ENCODE results near the gene BAK1.
"Not testable (repeated sequence)": the region's sequence is repeated elsewhere in the genome, so short reads cannot be mapped to it uniquely, and the experiment has no call there.

BAK1 gene

DNA sequence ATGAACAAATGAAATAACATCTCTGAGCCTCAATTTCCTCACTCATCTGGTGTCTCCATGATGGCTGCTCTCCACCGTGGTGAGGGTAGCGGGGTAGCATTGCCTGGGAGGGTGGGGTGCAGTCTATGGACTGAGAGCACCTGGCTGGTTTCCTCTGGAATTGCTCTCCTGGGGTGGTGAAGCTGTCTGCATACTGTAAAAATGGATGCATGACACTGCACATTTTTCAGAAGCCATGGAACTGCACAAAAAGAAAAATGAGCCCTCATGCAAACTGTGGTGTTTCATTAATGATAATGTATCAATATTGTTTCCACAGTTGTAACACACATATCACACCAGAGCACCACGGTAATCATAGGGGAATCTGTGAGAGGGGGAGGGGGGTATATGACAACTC lies 28.9 kb upstream of the BAK1 start:
- DNase-seq (ENCODE audit: low read depth, low spot score): no peak

DNA sequence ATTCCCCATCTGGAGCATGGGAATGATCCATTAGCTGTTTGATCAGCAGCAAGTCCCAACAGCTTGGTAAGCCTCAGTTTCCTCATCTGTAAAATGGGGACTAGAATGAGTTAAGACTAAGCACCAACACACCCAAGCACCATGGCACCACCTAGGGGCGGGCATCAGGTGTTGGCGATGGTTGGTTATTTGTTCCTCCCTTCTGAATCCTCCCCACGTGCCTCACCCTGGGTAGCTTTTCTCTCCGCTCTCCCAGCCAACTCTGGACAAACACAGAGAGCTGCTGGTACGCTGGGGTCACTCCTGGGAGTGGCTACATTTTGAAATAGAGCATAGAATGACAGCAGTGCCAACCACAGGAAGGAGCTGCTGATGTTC lies 27.7 kb upstream of the BAK1 start:
- no peak for DNase-seq (ENCODE audit: low read depth, low spot score)

DNA sequence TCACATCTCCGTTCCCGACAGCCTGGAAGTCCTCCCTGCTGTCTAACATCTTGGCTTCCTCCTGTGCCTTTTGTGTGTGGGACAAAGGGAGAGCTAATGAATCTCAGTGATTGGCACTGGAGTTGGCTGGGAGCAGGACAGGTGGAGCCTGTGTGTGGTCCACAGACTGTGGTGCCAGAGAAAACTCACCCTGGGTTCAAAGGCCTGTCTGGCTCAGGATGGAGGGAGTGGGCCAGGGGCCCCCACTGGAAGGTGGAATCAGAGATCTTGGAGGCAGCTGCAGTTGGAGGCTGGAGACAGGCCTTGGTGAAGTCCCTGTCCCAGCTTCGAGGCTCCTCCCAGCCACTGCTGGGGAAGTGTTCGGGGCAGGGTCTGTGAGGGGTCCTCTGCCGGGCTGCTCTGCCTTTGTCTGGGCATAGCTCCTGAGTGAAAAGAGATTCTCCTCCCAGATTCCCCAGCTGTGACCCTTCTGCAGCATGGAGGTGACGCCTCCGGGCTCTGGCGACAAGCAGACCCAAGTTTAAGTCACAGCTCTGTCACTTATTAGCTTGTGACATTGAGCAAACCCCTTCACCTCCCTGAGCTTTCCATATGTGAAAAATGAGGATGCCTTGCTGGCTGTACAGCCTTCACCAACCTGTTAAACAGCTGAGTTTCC lies 27.2 kb upstream of the BAK1 start:
- no peak for DNase-seq (ENCODE audit: low read depth, low spot score)

DNA sequence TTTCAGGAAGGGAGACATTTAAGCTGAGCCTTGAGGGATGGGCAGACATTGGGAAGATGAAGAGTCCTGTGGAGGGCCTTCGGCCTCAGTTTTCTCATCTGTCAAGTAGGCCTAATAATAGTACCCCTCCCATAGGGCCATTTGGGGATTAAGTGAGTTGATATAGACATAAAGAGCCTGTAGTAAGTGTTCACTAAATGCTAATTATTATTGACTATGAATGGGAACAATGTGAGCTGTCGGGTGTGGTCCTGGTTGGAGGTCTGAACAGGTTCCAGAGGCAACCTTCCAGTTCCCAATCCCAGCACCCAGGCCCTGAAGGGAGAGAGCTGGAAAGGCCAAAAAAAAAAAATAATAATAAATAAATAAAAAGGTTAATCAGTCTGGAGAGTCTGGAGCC lies 26.6 kb upstream of the BAK1 start:
- DNase-seq (ENCODE audit: low read depth, low spot score): no peak

DNA sequence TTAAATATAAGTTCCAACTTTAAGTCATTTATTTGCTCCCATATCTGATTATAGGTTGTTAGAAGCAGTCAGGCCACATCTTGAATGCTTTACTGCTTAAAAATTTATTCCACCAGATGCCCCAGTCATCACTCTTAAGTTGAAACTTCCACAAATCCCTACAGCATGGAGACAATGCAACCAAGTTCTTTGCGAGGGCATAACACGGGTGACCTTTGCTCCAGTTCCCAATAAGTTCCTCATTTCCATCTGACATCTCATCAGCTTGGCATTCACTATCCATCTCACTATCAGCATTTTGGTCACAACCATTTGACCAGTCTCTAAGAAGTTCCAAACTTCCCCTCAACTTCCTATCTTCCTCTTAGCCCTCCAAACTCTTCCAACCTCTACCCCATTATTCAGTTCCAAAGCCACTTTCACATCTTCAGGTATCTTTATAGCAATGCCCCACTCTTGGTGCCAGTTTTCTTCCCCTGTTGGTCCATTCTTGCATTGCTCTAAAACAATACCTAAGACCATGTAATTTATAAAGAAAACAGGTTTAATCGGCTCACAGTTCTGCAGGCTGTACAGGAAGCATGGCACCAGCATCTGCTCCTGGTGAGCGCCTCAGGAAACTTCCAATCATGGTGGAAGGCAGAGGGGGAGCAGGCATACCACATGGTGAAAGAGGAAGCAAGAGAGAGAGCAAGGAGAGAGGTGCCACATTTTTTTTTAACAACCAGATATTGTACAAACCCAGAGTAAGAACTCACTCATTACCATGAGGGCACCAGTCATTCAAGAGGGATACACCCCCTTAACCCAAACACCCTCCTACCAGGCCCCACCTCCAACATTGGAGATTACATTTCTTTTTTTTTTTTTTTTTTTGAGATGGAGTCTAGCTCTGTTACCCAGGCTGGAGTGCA lies 25.1 kb upstream of the BAK1 start:
- no peak for DNase-seq (ENCODE audit: low read depth, low spot score)

DNA sequence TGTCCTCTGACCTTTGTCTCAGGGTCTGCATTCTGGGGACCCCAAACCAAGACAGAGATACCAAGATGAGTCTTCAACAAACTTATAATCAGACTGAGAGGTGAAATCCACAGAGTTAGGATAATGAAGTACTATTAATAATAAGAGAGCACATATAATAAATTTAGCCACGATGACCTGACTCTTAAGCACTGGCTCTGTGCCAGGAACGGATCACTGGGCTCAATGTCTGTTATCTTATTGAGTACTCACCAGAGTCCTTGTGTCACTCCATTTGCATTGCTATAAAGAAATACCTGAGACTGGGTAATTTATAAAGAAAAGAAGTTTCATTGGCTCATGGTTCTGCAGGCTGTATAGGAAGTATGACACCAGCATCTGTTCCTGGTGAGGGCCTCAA lies 22.1 kb upstream of the BAK1 start:
- no peak for DNase-seq (ENCODE audit: low read depth, low spot score)

DNA sequence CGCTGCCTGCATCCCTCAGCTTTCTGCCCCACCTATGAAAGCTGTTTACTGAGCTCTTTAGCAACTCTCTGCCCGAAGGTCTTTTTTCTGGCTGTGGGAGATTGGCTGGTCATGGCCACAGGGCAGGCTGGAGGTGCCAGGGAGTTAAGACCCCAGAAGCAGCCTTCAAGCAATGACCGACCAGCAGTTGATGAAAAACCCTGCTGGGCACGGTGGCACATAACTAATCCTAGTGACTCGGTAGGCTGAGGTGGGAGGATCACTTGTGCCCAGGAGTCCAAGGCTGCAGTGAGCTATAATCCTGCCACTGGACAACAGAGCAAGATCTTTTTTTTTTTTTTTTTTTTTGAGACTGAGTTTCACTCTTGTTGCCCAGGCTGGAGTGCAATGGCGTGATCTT lies 20.7 kb upstream of the BAK1 start:
- DNase-seq (ENCODE audit: low read depth, low spot score): no peak

DNA sequence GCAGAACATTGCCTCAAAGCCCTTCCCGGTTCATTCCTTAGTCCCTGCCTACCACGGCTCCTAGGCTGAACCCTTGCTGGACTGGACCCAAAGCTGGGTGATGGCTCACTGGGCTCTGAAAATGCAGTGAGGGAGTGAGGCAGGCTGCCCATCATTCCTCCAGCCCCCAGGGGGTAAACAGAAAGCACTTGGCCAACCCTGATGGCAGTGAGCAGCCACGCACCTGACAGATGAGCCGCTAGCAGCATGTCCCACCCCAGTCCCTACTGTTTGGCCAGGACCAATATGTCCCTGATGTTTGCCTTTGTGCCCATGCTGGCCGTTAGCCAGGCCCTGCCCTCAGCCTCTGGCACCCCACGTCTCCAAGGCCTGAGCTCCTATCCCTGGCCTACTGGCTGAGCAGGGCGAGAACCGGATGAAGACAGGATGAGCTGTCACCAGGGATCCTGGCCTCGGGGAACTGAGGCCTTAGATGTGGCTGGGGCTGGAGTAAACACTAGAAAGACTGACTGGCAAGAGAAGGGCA lies 19.4 kb upstream of the BAK1 start:
- DNase-seq (ENCODE audit: low read depth, low spot score): no peak

DNA sequence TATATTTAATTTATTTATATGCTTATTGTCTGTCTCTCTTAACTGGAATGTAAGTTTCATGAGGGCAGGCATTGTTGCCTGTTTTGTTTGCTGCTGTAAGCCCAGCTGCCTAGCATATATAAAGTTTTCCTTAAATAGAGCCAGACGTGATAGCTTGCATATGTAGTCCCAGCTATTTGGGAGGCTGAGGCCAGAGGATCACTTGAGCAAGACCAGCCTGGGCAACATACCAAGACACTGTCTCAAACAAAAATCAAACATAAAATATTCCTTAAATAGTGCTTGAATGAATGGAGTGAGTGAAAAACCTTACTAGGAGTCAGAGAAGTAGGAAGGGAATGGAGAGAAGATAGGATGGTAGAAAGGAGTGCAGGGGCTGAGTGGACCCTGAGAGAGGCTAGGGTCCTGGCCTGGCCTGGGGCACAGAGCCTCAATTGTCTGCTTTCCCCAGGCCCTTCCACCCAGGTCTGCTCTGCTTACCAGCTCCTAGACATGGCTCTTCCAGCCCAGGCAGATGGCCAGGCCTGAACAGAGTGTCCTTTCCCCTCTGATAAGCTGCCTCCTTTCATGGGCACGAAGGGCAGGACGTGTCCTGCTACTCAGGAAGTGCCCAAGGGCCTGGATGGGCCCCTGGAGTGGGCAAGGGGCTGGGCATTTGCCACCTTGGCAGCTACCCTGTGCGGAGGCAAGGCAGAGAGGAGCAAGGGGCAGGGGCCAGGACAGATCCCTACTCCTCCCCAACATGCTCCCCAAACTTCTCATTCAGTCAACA lies 17.7 kb upstream of the BAK1 start:
- no peak for DNase-seq (ENCODE audit: low read depth, low spot score)

DNA sequence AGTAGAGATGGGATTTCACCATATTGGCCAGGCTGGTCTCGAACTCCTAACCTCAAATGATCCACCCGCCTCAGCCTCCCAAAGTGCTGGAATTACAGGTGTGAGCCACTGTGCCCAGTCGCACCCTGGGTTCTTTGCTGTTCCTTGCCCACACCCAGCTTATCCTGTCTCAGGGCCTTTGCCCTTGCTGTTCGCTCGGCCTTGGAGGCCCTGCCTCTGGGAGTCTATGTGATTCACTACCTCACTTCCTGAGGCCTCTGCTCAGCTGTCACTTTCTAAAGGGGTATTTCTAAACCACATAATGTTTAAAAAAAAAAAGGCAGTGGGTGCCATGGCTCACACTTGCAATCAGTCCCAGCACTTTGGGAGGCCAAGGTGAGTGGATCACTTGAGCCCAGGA lies 16.8 kb upstream of the BAK1 start:
- DNase-seq (ENCODE audit: low read depth, low spot score): not testable (repeated sequence)

DNA sequence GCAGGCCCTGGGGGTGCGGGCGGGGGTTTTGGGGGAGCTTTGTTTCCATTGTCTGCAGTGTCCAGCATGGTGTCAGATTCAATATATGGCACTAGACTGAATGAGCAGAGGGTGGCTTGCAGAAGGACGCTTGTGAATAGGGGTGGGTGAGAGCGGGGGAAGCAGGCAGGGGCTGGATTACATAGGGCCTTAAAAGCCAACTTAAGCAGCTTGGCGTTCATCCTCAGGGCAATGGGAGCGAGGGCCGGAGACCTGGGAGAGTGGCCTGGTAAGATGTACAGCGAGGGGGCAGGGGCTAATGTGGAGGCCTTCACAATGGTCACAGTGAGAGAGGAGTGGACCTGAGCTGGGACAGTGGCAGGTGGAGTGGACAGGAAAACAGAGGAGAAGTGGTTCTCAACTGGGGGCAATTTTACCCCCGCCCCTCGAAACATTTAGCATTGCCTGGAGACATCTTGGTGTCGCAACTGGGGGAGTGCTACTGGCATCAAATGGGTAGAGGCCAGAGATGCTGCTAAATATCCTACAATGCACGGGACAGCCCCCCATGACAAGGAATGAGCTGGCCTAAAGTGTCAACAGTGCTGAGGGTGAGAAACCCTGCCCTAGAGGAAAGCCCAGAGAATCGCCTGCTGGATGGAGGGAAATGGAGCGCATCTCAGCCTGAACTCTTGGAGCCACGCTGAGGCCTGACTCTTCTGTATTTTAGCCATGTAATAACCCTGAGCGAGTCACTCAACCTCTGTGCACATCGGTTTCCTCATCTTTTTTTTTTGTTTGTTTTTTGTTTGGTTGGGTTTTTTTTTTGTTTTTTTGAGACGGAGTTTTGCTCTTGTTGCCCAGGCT lies 15.1 kb upstream of the BAK1 start:
- no peak for DNase-seq (ENCODE audit: low read depth, low spot score)

DNA sequence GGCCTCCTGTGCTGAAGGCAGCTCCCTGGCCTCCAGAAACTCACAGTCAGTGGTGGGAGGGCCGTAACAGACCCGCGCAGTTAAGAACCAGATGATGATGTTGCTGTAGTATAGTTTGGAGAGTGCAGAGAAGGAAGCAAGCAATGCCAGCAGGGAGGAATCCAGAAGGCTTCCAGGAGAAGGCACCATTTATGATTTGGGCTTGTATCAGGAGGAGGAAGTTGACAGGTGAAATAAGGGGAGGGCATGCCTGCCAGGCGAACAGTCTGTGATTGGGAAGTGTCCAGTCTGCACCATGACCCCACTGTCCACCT lies 13.3 kb upstream of the BAK1 start:
- DNase-seq (ENCODE audit: low read depth, low spot score): no peak

DNA sequence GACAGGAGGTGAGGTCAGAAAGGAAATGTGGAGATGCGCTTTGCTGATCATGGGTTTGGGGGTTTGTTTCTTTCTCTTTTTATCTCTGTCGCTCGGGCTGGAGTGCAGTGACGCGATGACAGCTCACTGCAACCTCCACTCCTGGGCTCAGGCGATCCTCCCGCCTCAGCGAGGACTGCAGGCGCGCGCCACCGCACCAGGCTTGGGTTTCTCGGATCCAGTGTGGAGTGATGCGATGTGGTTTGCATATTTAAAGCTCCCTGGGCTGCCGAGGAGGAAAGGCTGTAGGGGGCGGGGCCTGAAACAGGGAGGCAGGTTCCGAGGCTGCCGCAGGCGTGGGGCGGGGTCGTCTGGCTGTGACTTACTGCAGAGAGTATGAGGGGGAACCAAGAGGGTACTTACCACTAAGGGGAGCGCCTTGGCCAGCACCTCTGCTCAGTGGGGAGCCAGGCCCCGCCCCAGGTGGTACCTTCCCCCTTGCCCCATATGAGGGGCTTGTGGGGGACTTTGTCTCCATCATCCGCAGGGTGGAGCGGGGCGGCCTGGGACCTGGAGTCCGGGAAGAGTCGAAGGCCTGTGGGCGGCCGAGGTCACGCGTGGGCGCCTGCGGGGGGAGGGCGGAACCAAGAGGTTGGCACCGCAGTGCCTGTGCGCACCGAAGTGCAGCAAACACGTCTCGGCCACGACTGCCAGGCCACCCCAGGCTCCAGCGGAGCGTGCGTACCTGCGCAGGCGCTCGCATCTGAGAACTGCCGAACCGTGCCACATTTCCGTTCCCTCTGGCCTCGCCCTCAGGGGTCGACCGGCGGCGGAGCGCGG lies 12.7 kb upstream of the BAK1 start:
- no peak for DNase-seq (ENCODE audit: low read depth, low spot score)

DNA sequence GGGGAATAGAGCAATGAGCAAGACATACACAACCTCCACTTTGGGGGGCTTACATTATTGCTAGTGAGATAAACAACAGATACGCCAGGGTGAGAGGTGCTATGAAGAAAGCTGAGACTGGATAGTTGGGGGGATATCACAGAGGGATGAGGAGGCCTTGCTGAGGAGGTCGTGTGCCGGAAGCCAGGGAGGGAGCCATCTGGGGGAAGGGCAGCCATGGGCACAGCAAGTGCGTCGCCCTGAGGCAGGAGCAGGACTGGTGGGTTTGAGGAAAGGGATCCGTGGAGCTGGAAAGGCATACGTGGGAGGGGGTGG lies 12.2 kb upstream of the BAK1 start:
- DNase-seq (ENCODE audit: low read depth, low spot score): no peak

DNA sequence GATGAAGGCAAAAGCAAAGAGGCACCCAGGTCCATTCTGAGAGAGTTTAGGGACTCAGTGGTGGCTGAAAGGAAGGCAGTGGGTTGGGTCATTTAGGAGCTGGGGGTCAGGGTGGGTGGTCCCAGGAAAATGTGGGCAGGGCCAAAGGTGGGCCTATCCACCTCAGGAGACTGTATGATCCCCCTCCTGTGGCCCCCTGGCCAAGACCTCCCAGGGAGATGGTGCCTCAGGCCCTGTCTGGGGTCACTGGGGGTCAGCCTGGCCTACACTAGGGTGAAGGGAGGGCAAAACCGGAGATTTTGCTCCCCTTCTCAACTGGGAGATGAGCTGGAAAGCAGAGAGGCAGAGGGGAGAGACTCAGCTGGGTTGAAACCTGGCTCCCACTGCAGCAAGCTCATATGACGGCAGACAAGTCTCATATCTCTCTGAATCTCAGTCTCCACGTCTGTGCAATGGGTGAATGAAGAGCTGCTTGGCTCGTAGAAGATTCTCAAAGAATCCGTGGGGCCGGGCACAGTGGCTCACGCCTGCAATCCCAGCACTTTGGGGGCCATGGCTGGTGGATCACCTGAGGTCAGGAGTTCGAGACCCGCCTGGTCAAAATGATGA lies 11.5 kb upstream of the BAK1 start:
- no peak for DNase-seq (ENCODE audit: low read depth, low spot score)

DNA sequence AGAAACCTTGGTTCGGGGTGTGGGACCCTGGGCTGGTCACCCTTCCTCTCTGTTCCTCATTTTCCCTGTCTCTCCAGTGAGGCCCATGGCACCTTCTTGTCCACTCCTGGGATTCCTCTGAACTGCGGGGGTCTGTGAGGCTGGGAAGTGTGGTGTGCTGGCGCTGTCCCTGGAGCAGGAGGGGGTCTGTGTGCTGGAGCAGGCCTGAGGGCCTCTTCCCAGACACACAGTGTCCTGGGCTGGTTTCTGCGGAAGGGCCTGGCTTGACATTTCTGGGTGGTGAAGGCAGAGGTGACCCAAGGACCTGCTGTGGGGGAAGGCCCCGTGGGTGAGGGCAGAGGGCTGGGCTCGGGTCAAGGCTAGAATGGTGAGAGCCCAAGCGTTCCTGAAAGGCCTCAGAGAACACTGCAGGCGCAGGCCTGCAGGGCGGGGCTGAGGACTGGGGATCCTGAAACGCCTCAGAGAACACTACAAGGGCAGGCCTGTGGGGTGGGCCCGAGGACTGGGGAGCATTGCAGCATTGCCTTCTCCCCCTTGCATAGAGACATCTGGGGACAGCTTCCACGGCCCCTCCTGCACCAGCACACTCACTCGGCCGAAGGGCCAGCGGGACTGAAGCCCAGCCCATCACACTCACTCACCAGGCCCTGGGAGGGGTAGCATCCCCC lies 10.6 kb upstream of the BAK1 start:
- no peak for DNase-seq (ENCODE audit: low read depth, low spot score)

DNA sequence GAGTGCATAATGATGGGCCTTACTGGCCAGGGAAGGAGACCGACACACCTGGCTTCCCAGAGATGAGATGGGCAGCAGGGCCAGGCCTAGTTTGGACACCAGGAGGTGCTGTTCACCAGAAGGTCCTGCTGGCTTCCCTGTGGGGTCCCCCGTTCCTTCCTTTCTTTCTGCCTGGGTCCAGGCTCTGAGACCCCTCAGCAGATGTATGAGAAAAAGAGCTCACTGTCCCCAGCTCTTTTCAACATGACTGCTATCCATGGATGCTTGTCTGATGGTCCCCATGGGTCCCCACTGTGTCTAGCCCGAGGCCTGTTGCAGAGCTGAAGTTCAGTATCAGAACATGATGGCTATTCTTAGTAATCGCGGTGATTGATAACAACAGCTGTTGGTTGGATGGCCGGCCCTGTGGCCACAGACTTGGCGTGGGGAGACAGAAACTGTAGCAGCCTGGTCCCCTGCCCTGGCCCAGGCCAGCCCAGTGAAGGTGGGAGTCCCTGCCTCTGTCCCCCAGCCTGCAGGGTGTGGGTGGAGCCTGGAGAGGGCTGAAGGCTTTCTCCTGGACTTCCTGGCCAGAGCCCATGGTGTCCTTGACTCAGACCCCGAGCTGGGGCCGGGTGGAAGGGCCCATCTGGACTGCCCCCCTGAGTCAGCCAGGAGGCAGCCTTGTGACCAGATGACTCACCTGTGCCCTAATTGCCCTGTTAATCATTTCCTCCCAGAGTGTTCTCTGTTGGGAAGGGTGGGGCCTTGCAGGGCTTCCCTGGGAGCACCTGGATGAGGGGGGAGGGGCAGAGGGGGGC lies 9.9 kb upstream of the BAK1 start:
- DNase-seq (ENCODE audit: low read depth, low spot score): no peak

DNA sequence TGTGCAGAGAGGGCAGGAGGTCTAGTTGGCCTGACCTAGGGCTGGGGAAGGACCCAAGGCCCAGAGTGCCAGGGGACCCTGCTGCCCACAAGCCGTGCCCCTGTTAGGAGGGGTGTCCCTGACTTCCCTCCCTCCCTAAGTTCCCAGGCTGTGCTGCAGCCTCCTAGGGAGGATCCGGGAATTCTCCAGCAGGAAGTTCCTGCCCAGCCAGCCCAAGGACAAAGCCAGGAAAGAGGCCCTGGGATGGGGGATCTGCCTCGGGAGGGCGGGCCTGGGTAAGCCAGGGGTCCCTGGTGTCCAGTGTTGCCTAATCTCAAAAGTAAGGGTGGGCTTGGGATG lies 9.3 kb upstream of the BAK1 start:
- no peak for DNase-seq (ENCODE audit: low read depth, low spot score)

DNA sequence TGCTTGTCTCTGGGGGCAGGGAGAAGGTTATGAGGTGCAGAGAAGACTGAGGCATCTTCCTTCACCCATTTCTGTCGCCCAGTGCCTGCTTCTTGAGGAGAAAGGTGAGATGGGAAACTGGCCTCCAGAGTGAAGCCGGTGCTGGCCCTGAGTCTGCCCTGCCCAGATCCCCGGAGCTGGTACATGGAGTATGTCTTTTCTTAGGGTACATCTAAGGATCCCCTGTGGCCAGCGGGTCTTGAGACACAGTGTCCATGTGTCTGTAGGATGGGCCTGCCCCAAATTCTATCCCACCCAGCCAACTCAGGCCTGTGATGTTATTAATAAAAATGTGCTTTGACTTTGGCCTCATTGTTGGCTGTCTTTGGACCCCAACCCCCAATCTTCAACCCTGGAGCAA lies 8.8 kb upstream of the BAK1 start:
- DNase-seq (ENCODE audit: low read depth, low spot score): no peak
